ENCODE data around the gene UVRAG.

UVRAG gene

GRCh38 chr11:75783416-75784084, 31.5 kb upstream of the UVRAG start:
- TF ChIP-seq ZBTB49 (tag by site-specific recombination; IDR thresholded peaks at IDR 0.05; ENCODE audit: low read depth) (no peak), ZBTB1 (tag by site-specific recombination; IDR thresholded peaks at IDR 0.05) (no peak), ZNF202 (tag by site-specific recombination; IDR thresholded peaks at IDR 0.05; ENCODE audit: borderline replicate concordance) (no peak), ZNF16 (tag by site-specific recombination; IDR thresholded peaks at IDR 0.05; ENCODE audit: low read depth) (no peak)
- H3K27ac ChIP-seq (ENCODE audit: extremely low read depth, low read depth, low read length) = no peak overlapping the region
- CTCF ChIA-PET = interaction anchor here (0.6 kb wide), 1 partner anchor 89 kb away, joined by 3 read pairs; no protein-coding TSS in a partner anchor
- H3K9me3 ChIP-seq (ENCODE audit: control insufficient read depth, insufficient read depth, low read depth, low read length) = no peaks in the 10 kb centered on the region
- no peak overlapping the region for H3K4me3 ChIP-seq (ENCODE audit: low read depth, low read length)
- POLR2A ChIA-PET = no interaction called here
- H3K36me3 ChIP-seq (ENCODE audit: control insufficient read depth in 2 of 2, insufficient read depth in 1 of 2, low read length in 2 of 2) = no peaks in the 10 kb centered on the region
- no peaks in the 10 kb centered on the region for H3K4me1 ChIP-seq (ENCODE audit: control insufficient read depth, insufficient read depth, low read length)

- no peak overlapping the region for H3K27ac ChIP-seq (ENCODE audit: extremely low read depth, low read depth, low read length)
- TF ChIP-seq ZNF580 (tag by site-specific recombination; IDR thresholded peaks at IDR 0.05) (no peak), PATZ1 (tag by site-specific recombination; IDR thresholded peaks at IDR 0.05) (no peak), ZNF169 (tag by site-specific recombination; IDR thresholded peaks at IDR 0.05) (no peak), ZNF248 (tag by site-specific recombination; IDR thresholded peaks at IDR 0.05) (no peak), YY1 (tag by site-specific recombination; IDR thresholded peaks at IDR 0.05) (no peak), ZNF10 (tag by site-specific recombination; IDR thresholded peaks at IDR 0.05) (no peak)
- no peaks in the 10 kb centered on the region for H3K4me1 ChIP-seq (ENCODE audit: control insufficient read depth, insufficient read depth, low read length)
- H3K4me3 ChIP-seq (ENCODE audit: low read depth, low read length) = no peak overlapping the region
- CTCF ChIA-PET = interaction anchor here (0.6 kb wide), 1 partner anchor 89 kb away, joined by 3 read pairs; no protein-coding TSS in a partner anchor
- POLR2A ChIA-PET = no interaction called here
- no peaks in the 10 kb centered on the region for H3K9me3 ChIP-seq (ENCODE audit: control insufficient read depth, insufficient read depth, low read depth, low read length)
- H3K36me3 ChIP-seq (ENCODE audit: control insufficient read depth in 2 of 2, insufficient read depth in 1 of 2, low read length in 2 of 2) = no peaks in the 10 kb centered on the region
Measured at GRCh38 chr11:75784085-75784478, 30.9 kb upstream of the UVRAG start.

- no peaks in the 10 kb centered on the region for H3K9me3 ChIP-seq (ENCODE audit: control insufficient read depth, insufficient read depth, low read depth, low read length)
- no peak overlapping the region for H3K4me3 ChIP-seq (ENCODE audit: low read depth, low read length)
- H3K36me3 ChIP-seq (ENCODE audit: control insufficient read depth in 2 of 2, insufficient read depth in 1 of 2, low read length in 2 of 2) = no peaks in the 10 kb centered on the region
- no peak overlapping the region for H3K27ac ChIP-seq (ENCODE audit: extremely low read depth, low read depth, low read length)
- POLR2A ChIA-PET = no interaction called here
- CTCF ChIA-PET = interaction anchor here (0.6 kb wide), 1 partner anchor 88 kb away, joined by 3 read pairs; no protein-coding TSS in a partner anchor
- no peak for TF ChIP-seq ZNF529 (tag by site-specific recombination; IDR thresholded peaks at IDR 0.05; ENCODE audit: insufficient replicate concordance)
- no peak for TF ChIP-seq ZNF433 (tag by site-specific recombination; IDR thresholded peaks at IDR 0.05; ENCODE audit: low read depth)
- TF ChIP-seq SCRT1 (tag by site-specific recombination; IDR thresholded peaks at IDR 0.05; ENCODE audit: borderline replicate concordance) = no peak
- no peaks in the 10 kb centered on the region for H3K4me1 ChIP-seq (ENCODE audit: control insufficient read depth, insufficient read depth, low read length)
Measured at GRCh38 chr11:75784506-75784905, 30.5 kb upstream of the UVRAG start.

GRCh38 chr11:75785187-75785586, 29.8 kb upstream of the UVRAG start:
- no peaks in the 10 kb centered on the region for H3K4me1 ChIP-seq (ENCODE audit: control insufficient read depth, insufficient read depth, low read length)
- no peak overlapping the region for H3K27ac ChIP-seq (ENCODE audit: extremely low read depth, low read depth, low read length)
- H3K36me3 ChIP-seq (ENCODE audit: control insufficient read depth in 2 of 2, insufficient read depth in 1 of 2, low read length in 2 of 2) = no peaks in the 10 kb centered on the region
- TF ChIP-seq ZNF138 (tag by site-specific recombination; IDR thresholded peaks at IDR 0.05; ENCODE audit: borderline replicate concordance) = no peak
- TF ChIP-seq ZNF341 (tag by site-specific recombination; IDR thresholded peaks at IDR 0.05; ENCODE audit: low read depth) = no peak
- no peak for TF ChIP-seq GFI1B (tag by site-specific recombination; IDR thresholded peaks at IDR 0.05)
- TF ChIP-seq ZNF2 (tag by site-specific recombination; IDR thresholded peaks at IDR 0.05) = no peak
- TF ChIP-seq KLF16 (tag by site-specific recombination; IDR thresholded peaks at IDR 0.05) = no peak
- TF ChIP-seq ZNF394 (tag by site-specific recombination; IDR thresholded peaks at IDR 0.05; ENCODE audit: borderline replicate concordance) = no peak
- no peak for TF ChIP-seq PRDM6 (tag by site-specific recombination; IDR thresholded peaks at IDR 0.05)
- TF ChIP-seq ZNF10 (tag by site-specific recombination; IDR thresholded peaks at IDR 0.05) = no peak

More at GRCh38 chr11:75785187-75785586, 29.8 kb upstream of the UVRAG start:
- no peaks in the 10 kb centered on the region for H3K9me3 ChIP-seq (ENCODE audit: control insufficient read depth, insufficient read depth, low read depth, low read length)
- H3K4me3 ChIP-seq (ENCODE audit: low read depth, low read length) = no peak overlapping the region
- ChIA-PET CTCF (no interaction called here), POLR2A (no interaction called here)

All from HEK293 (cell line).